Activated effector memory CD4-positive, alpha-beta T cell treated with anti-CD3 and anti-CD28 coated beads, Interleukin-2, amount 50 U/mL, for 16 hours (primary cell): ENCODE measurements around the gene EPC1.
"Not testable (repeated sequence)": the region's sequence is repeated elsewhere in the genome, so short reads cannot be mapped to it uniquely, and the experiment has no call there.

Source experiments
- DNase-seq: peaks from one replicate; pipeline ENCODE4 v3.0.0-alpha.2; 2020

EPC1 gene

GRCh38 chr10:32226624-32227023 is 120.3 kb downstream of the EPC1 start:
- no peak for DNase-seq

- DNase-seq: no peak
Measured at GRCh38 chr10:32225976-32226375, 121.0 kb downstream of the EPC1 start.

DNA sequence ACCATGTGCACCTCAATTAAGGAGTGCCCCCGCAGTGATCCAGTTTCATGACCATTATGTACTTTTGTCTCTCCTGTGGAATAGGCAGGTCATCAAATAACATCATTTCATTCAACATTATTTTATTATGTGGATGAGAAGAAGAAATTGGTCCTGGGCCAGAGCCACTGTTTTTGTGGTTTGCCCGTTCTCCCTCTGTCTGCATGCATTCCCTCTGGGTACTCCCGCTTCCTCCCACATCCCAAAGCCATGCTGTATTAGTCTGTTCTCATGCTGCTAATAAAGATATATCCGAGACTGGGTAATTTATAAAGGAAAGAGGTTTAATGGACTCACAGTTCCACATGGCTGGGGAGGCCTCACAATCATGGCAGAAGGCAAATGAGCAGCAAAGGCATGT is 124.6 kb downstream of the EPC1 start:
- DNase-seq: not testable (repeated sequence)

DNA sequence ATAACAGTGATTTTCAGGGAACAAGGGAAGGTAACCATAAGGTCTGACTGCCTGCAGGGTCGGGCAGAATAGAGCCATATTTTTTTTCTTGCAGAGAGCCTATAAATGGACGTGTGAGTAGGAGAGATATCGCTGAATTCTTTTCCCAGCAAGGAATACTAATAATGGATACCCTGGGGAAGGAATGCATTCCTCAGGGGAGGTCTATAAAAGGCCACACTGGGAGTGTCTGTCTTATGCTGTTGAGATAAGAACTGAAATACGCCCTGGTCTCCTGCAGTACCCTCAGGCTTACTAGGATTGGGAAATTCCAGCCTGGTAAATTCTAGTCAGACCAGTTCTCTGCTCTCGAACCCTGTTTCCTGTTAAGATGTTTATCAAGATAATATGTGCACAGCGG is 127.8 kb downstream of the EPC1 start:
- DNase-seq: not testable (repeated sequence)

DNA sequence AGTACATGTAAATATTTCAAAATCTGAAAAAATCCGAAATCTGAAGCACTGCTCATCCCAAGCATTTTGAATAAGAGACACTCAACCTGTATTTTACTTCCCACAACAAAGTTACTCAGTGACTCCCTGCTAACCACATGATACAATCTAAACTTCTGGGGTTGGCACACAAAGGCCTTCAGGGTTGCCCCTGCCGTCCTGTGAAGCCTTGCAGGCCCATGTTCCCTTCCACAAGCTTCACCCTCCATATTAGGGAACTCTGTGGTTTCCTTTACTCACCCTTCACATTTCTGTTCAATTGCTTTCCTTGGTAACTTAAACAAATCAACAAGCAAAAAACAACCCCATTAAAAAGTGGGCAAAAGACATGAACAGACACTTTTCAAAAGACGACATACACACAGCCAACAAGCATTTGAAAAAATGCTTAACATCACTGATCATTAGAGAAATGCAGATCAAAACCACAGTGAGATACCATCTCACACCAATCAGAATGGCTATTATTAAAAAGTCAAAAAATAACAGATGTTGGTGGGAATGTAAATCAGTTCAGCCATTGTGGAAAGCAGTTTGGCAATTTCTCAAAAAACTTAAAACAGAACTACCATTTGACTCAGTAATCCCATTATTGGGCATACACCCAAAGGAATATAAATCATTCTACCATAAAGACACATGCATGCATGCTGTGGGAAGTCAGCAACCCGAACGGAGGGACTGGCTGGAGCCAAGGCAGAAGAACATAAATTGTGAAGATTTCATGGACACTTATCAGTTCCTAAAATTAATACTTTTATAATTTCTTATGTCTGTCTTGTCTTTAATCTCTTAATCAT is 128.5 kb downstream of the EPC1 start:
- DNase-seq: not testable (repeated sequence)
